Spleen (tissue), 7 donors: ENCODE data around the gene DHFR2.

Experiments used
- CTCF ChIP-seq, 11 experiments: fragments of 200-600 bp in 7 of 11; fragments of 450-650 bp in 4 of 11; sonication (generic) in 4 of 11; IDR thresholded peaks in 8 of 11; conservative IDR thresholded peaks in 3 of 11; 1 replicate in 7 of 11; 2 replicates in 4 of 11; pipeline versions ENCODE4 v1.4.0 to v1.8.0; 2016 to 2021; ENCODE audit warnings: antibody characterized with exemption in 11 of 11, inconsistent platforms in 4 of 11, mild to moderate bottlenecking in 1 of 11
- POLR2A ChIP-seq, 3 donors: fragments of 450-650 bp; IDR thresholded peaks; one replicate each; pipeline ENCODE4 v1.5.1; 2017; ENCODE audit warnings: antibody characterized with exemption in 3 of 3, mild to moderate bottlenecking in 1 of 3
- POLR2AphosphoS5 ChIP-seq, 3 donors: sonication (generic); formaldehyde crosslinking; IDR thresholded peaks; one replicate each; pipeline ENCODE4 v1.5.1; 2017; ENCODE audit warnings: antibody characterized with exemption in 3 of 3
- donor health status: DM: no; HTN: no; CAD: no; lungs with moderate emphysema.
- donor health status: DM: no; HTN: no; CAD: no.
- donor health status: DM: no; HTN: no; CAD: no.

GRCh38 chr3:94098452-94098851, 35.7 kb upstream of the DHFR2 start:
- TF ChIP-seq CTCF (IDR thresholded peaks at IDR 0.05 in 8 of 11, conservative IDR thresholded peaks at IDR 0.05 in 3 of 11) = no peak
- TF ChIP-seq POLR2A (IDR thresholded peaks at IDR 0.05) = no peak
- no peak for TF ChIP-seq POLR2AphosphoS5 (IDR thresholded peaks at IDR 0.05)
